ENCODE data around the gene NELL1.

DNA sequence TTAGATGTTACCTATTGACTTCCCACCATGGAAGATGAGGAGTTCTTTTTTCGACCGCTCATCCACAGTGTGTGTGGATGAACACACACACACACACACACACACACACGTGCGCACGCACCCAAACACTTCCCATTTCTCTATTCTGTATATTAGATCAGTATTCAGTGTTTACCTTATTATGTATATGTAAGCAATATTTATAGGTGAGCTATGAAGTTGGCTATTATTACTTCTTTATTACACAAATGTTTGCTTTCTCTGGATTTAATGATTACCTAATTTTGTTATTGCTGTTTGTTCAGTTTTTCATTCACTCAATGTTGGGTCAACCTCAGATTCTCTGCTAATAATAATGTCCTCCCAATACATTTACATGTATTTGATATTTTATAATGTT lies 721.0 kb downstream of the NELL1 start:
- TF ChIP-seq PPARA (CRISPR knock-in tag; IDR thresholded peaks at IDR 0.05; ENCODE audit: borderline replicate concordance) (no peak), RARB (CRISPR knock-in tag; IDR thresholded peaks at IDR 0.05) (no peak), ARNTL (CRISPR knock-in tag; IDR thresholded peaks at IDR 0.05; ENCODE audit: borderline replicate concordance, low read depth) (no peak), GLIS3 (CRISPR knock-in tag; IDR thresholded peaks at IDR 0.05) (no peak), TSHZ2 (CRISPR knock-in tag; IDR thresholded peaks at IDR 0.05) (no peak), CREB5 (CRISPR knock-in tag; IDR thresholded peaks at IDR 0.05; ENCODE audit: low read depth) (no peak), OSR1 (CRISPR knock-in tag; IDR thresholded peaks at IDR 0.05) (no peak)

Measured in SK-N-SH treated with all-trans-retinoic acid at 6 μM for 48 hours (cell line).